ENCODE results near the gene MMP15.
A peak's percentile ranks its signal among the peaks of the same experiment; 100 is the strongest.
"Not testable (repeated sequence)": the region's sequence is repeated elsewhere in the genome, so short reads cannot be mapped to it uniquely, and the experiment has no call there.

The MMP15 gene

GRCh38 chr16:58049232-58050185 is 24.0 kb downstream of the MMP15 start:
- DNase-seq: no peak

- DNase-seq: no peak
These were observed 25.7 kb downstream of the MMP15 start for GRCh38 chr16:58051296-58051695.

GRCh38 chr16:58051821-58052603 is 26.5 kb downstream of the MMP15 start:
- no peak for DNase-seq

- no peak for DNase-seq
These were observed 28.1 kb downstream of the MMP15 start for GRCh38 chr16:58053682-58054005.

- no peak for DNase-seq
These were observed 28.7 kb downstream of the MMP15 start for GRCh38 chr16:58054289-58054688.

GRCh38 chr16:58056580-58056979 is 31.0 kb downstream of the MMP15 start:
- DNase-seq: no peak

- DNase-seq: no peak
These were observed 31.6 kb downstream of the MMP15 start for GRCh38 chr16:58057121-58057520.

- no peak for DNase-seq
These were observed 32.2 kb downstream of the MMP15 start for GRCh38 chr16:58057784-58058183.

GRCh38 chr16:58062821-58063220 is 37.3 kb downstream of the MMP15 start:
- DNase-seq: no peak

GRCh38 chr16:58063377-58064076 is 38.0 kb downstream of the MMP15 start:
- DNase-seq: peak; percentile 43

GRCh38 chr16:58070585-58070984 is 45.0 kb downstream of the MMP15 start:
- DNase-seq: no peak

- not testable (repeated sequence) for DNase-seq
These were observed 46.6 kb downstream of the MMP15 start for GRCh38 chr16:58072134-58072533.

GRCh38 chr16:58073086-58073485 is 47.5 kb downstream of the MMP15 start:
- not testable (repeated sequence) for DNase-seq

GRCh38 chr16:58074657-58075056 is 49.1 kb downstream of the MMP15 start:
- DNase-seq: no peak

GRCh38 chr16:58076514-58076913 is 51.0 kb downstream of the MMP15 start:
- no peak for DNase-seq

GRCh38 chr16:58077796-58078195 is 52.2 kb downstream of the MMP15 start:
- no peak for DNase-seq

GRCh38 chr16:58080657-58081056 is 55.1 kb downstream of the MMP15 start:
- DNase-seq: not testable (repeated sequence)

GRCh38 chr16:58082381-58082780 is 56.8 kb downstream of the MMP15 start:
- no peak for DNase-seq

GRCh38 chr16:58084635-58085034 is 59.1 kb downstream of the MMP15 start:
- no peak for DNase-seq

GRCh38 chr16:58085171-58085570 is 59.6 kb downstream of the MMP15 start:
- no peak for DNase-seq

- no peak for DNase-seq
These were observed 60.2 kb downstream of the MMP15 start for GRCh38 chr16:58085584-58086251.

GRCh38 chr16:58086381-58087208 is 61.0 kb downstream of the MMP15 start:
- DNase-seq: no peak
